Loucy (cell line): Measurements from ENCODE around the gene SYCP1.

ENCODE experiments used
- H2AFZ ChIP-seq: fragments of 200-600 bp; sonication (generic); 2 replicates; pipeline ENCODE4 v1.6.0; 2016; ENCODE audit warnings: antibody characterized with exemption, mild to moderate bottlenecking, low read length, moderate library complexity
- H3F3A ChIP-seq: fragments of 200-600 bp; 2 replicates; pipeline ENCODE4 v1.6.0; 2016; ENCODE audit warnings: antibody characterized with exemption, low read depth, mild to moderate bottlenecking
- H3K27me3 ChIP-seq: fragments of 200-600 bp; sonication (generic); 2 replicates; pipeline ENCODE4 v1.6.1; 2014; ENCODE audit warnings: low read length, mild to moderate bottlenecking; ENCODE audit not compliant: insufficient read depth, poor library complexity, severe bottlenecking
- H3K36me3 ChIP-seq: fragments of 200-600 bp; sonication (generic); 2 replicates; pipeline ENCODE4 v1.6.1; 2016; ENCODE audit warnings: low read length; ENCODE audit not compliant: insufficient read depth
- H3K4me1 ChIP-seq: fragments of 200-600 bp; sonication (generic); 2 replicates; pipeline ENCODE4 v1.5.1; 2014; ENCODE audit warnings: low read length, mild to moderate bottlenecking; ENCODE audit not compliant: insufficient read depth, poor library complexity, severe bottlenecking
- H3K4me2 ChIP-seq: fragments of 200-600 bp; sonication (generic); 2 replicates; pipeline ENCODE4 v1.6.0; 2014; ENCODE audit warnings: antibody characterized with exemption, low read length, low read depth, mild to moderate bottlenecking; ENCODE audit not compliant: poor library complexity, severe bottlenecking
- H3K4me3 ChIP-seq: fragments of 200-600 bp; sonication (generic); 2 replicates; pipeline ENCODE4 v1.5.1; 2014; ENCODE audit warnings: low read length, mild to moderate bottlenecking, mixed read lengths; ENCODE audit not compliant: poor library complexity, severe bottlenecking
- H3K79me2 ChIP-seq: fragments of 200-600 bp; sonication (generic); 2 replicates; pipeline ENCODE4 v1.6.1; 2014; ENCODE audit warnings: low read length; ENCODE audit not compliant: insufficient read depth
- H3K9ac ChIP-seq: fragments of 200-600 bp; sonication (generic); 2 replicates; pipeline ENCODE4 v1.6.0; 2014; ENCODE audit warnings: mild to moderate bottlenecking, low read depth, low read length, moderate library complexity; ENCODE audit not compliant: poor library complexity, severe bottlenecking
- H3K9me2 ChIP-seq: fragments of 200-600 bp; sonication (generic); replicated peaks from 2 replicates; pipeline ENCODE4 v1.6.1; 2016; ENCODE audit warnings: low read depth, low read length, mixed read lengths
- H3K9me3 ChIP-seq: fragments of 200-600 bp; sonication (generic); 2 replicates; pipeline ENCODE4 v1.6.1; 2014; ENCODE audit warnings: mild to moderate bottlenecking, antibody characterized with exemption, low read length, low read depth; ENCODE audit not compliant: insufficient read depth
- H4K20me1 ChIP-seq: fragments of 200-600 bp; sonication (generic); 2 replicates; pipeline ENCODE4 v1.6.0; 2014; ENCODE audit warnings: antibody characterized with exemption, low read length, mild to moderate bottlenecking; ENCODE audit not compliant: insufficient read depth, poor library complexity, severe bottlenecking
- EZH2phosphoT487 ChIP-seq: fragments of 200-600 bp; IDR thresholded peaks from 2 replicates; pipeline ENCODE4 v1.6.1; 2018; ENCODE audit warnings: antibody characterized with exemption, mild to moderate bottlenecking, moderate library complexity, borderline replicate concordance
- TF ChIP-seq, protein P1 (sequence below): fragments of 200-600 bp; sonication (generic); conservative IDR thresholded peaks from 2 replicates; pipeline ENCODE4 v1.5.1; 2014; ENCODE audit warnings: mild to moderate bottlenecking, antibody characterized with exemption, low read length

The SYCP1 gene

DNA sequence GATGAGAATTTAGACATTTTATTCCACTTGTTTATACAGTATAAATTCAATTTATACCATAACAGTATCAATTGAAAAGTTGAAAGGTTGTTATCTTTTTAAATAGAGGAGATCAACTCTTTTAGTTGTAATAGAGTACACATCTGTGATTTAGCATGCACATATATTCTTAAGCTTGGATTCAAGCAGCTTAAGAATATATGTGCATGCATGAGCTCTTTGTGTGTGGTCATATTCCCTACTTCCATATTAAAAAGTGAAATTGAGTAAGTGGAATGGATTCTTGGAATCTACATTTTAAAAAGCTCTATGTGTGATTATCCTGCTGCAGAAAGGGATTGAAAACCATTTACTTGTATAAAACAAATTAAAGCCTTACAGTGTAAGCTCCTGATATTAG lies 71.9 kb downstream of the SYCP1 start:
- Histone ChIP-seq H3F3A (no peaks in the 10 kb centered on the region), H3K36me3 (no peaks in the 10 kb centered on the region), H3K9me2 (no peaks in the 10 kb centered on the region), H3K4me1 (no peaks in the 10 kb centered on the region), H3K27me3 (peaks cover 4% of the 10 kb centered on the region), H2AFZ (no peak overlapping the region), H3K4me3 (no peak overlapping the region), H3K9me3 (no peaks in the 10 kb centered on the region), H3K79me2 (no peaks in the 10 kb centered on the region), H3K4me2 (no peak overlapping the region), H4K20me1 (no peaks in the 10 kb centered on the region), H3K9ac (no peak overlapping the region)
- TF ChIP-seq EZH2phosphoT487 = no peak
- TF ChIP-seq, protein P1, sequence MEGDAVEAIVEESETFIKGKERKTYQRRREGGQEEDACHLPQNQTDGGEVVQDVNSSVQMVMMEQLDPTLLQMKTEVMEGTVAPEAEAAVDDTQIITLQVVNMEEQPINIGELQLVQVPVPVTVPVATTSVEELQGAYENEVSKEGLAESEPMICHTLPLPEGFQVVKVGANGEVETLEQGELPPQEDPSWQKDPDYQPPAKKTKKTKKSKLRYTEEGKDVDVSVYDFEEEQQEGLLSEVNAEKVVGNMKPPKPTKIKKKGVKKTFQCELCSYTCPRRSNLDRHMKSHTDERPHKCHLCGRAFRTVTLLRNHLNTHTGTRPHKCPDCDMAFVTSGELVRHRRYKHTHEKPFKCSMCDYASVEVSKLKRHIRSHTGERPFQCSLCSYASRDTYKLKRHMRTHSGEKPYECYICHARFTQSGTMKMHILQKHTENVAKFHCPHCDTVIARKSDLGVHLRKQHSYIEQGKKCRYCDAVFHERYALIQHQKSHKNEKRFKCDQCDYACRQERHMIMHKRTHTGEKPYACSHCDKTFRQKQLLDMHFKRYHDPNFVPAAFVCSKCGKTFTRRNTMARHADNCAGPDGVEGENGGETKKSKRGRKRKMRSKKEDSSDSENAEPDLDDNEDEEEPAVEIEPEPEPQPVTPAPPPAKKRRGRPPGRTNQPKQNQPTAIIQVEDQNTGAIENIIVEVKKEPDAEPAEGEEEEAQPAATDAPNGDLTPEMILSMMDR = no peak

DNA sequence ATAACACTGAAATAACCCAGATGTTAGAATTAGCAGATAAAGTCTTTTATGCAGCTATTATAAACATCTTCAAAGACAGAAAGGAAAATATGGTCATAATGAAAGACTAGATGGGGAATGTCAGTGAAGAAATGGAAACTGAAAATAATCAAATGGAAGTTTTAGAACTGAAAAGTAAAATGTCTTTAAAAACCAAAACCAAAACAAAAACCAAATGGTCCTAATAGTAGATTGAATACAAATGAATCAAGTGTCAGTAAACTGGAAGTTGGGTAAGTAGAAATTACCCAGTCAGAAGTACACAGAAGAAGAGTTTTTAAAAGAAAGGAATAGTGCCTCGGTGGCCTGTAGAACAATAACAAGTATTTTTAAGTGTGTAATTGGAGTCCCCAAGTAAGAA lies 72.7 kb downstream of the SYCP1 start:
- Histone ChIP-seq H2AFZ (no peak overlapping the region), H3K4me2 (no peak overlapping the region), H3K36me3 (no peaks in the 10 kb centered on the region), H3F3A (no peaks in the 10 kb centered on the region), H3K27me3 (peaks cover 4% of the 10 kb centered on the region), H3K9me3 (no peaks in the 10 kb centered on the region), H3K4me1 (no peaks in the 10 kb centered on the region), H3K9ac (no peak overlapping the region), H3K9me2 (no peaks in the 10 kb centered on the region), H3K4me3 (no peak overlapping the region), H4K20me1 (no peaks in the 10 kb centered on the region), H3K79me2 (no peaks in the 10 kb centered on the region)
- TF ChIP-seq EZH2phosphoT487 = no peak
- TF ChIP-seq, protein P1 = no peak

DNA sequence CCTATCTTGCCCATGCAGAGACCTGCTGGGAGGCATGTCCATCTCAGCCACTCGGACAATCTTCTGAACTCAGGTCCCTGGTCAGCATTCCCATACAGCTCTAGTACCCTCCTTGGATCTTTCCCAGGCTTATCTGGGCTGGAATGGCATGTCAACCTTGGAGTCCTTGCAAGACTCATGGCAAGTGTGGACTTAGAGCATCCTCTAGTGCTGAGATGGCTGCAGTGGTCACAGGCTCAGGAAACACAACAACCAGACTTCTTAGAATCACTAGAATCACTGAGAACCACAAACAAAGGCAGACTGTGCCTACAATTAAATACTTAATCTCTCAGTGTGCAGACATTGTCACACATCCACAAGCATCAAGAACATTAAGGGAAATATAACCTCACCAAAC lies 101.9 kb downstream of the SYCP1 start:
- Histone ChIP-seq H4K20me1 (no peaks in the 10 kb centered on the region), H3K79me2 (no peaks in the 10 kb centered on the region), H3K4me2 (no peak overlapping the region), H3K4me1 (no peaks in the 10 kb centered on the region), H3K36me3 (no peaks in the 10 kb centered on the region), H3K9ac (no peak overlapping the region), H3F3A (no peaks in the 10 kb centered on the region), H2AFZ (no peak overlapping the region), H3K27me3 (no peaks in the 10 kb centered on the region), H3K9me2 (no peaks in the 10 kb centered on the region), H3K9me3 (no peaks in the 10 kb centered on the region), H3K4me3 (no peak overlapping the region)
- TF ChIP-seq, protein P1 = peak; percentile 56
- no peak for TF ChIP-seq EZH2phosphoT487
